Measurements from ENCODE around the gene TMX4.

TMX4 gene

GRCh38 chr20:7990385-7990784 lies 29.2 kb downstream of the TMX4 start:
- Histone ChIP-seq H3K9me3 (ENCODE audit: low read depth, low read length) (no peaks in the 10 kb centered on the region), H3K27ac (no peak overlapping the region), H3K4me3 (no peak overlapping the region), H3K36me3 (ENCODE audit: insufficient read depth, low read length) (peaks cover 15% of the 10 kb centered on the region), H3K9ac (ENCODE audit: insufficient read length) (no peak overlapping the region)
- DNase-seq (ENCODE audit: low read depth, low spot score) = no peak
- TF ChIP-seq FOXP2 (optimal IDR thresholded peaks at IDR 0.05; ENCODE audit: control extremely low read depth, extremely low read length, insufficient read depth) (no peak), EZH2 (IDR thresholded peaks at IDR 0.05) (no peak), POLR2AphosphoS5 (IDR thresholded peaks at IDR 0.05; ENCODE audit: borderline replicate concordance, low read depth, low read length) (no peak)

DNA sequence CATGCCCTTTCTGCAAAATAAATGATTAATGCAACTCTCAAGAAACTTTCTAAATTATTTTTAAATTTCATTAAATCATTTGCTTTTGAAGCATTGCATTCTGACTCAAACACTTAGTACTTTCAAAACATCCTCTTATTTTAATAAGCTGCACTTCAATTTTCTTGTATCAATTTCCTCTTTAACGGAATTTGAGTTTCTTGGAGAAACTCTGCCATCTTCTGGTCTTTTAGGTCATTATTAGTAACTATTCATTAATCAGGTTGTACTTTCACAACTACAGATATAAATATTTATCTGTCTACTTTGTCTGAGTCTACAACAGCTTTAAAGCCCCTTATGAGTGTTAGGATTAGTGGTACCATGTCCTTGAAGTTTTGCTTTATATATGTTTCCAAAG lies 30.2 kb downstream of the TMX4 start:
- H3K4me3 ChIP-seq = no peak overlapping the region
- TF ChIP-seq EZH2 (IDR thresholded peaks at IDR 0.05) (no peak), POLR2AphosphoS5 (IDR thresholded peaks at IDR 0.05; ENCODE audit: borderline replicate concordance, low read depth, low read length) (no peak), FOXP2 (optimal IDR thresholded peaks at IDR 0.05; ENCODE audit: control extremely low read depth, extremely low read length, insufficient read depth) (no peak)
- H3K9ac ChIP-seq (ENCODE audit: insufficient read length) = no peak overlapping the region
- no peaks in the 10 kb centered on the region for H3K9me3 ChIP-seq (ENCODE audit: low read depth, low read length)
- DNase-seq (ENCODE audit: low read depth, low spot score) = no peak
- H3K36me3 ChIP-seq (ENCODE audit: insufficient read depth, low read length) = peaks cover 6% of the 10 kb centered on the region
- H3K27ac ChIP-seq = no peak overlapping the region

DNA sequence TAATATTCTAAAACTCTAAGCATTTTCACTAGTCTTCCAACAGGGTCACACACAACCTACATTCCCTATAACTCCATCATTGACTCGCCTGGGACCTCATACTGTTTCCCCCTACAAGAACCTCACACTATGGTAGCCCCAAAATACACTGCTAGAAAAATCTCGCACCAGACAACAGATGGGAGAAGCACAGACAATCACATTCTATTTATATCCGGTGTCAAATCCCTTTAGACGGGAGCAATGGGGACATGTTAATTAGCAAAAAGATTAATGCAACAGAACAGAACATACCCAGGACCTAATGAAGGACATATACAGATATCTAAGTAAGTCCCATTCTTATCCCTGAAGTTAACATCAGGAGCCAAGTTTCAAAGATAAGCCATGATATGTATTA lies 33.6 kb downstream of the TMX4 start:
- Histone ChIP-seq H3K9me3 (ENCODE audit: low read depth, low read length) (no peaks in the 10 kb centered on the region), H3K4me3 (no peak overlapping the region), H3K9ac (ENCODE audit: insufficient read length) (no peak overlapping the region), H3K36me3 (ENCODE audit: insufficient read depth, low read length) (peaks cover 8% of the 10 kb centered on the region), H3K27ac (no peak overlapping the region)
- TF ChIP-seq EZH2 (IDR thresholded peaks at IDR 0.05) = no peak
- no peak for TF ChIP-seq FOXP2 (optimal IDR thresholded peaks at IDR 0.05; ENCODE audit: control extremely low read depth, extremely low read length, insufficient read depth)
- no peak for TF ChIP-seq POLR2AphosphoS5 (IDR thresholded peaks at IDR 0.05; ENCODE audit: borderline replicate concordance, low read depth, low read length)
- no peak for DNase-seq (ENCODE audit: low read depth, low spot score)

DNA sequence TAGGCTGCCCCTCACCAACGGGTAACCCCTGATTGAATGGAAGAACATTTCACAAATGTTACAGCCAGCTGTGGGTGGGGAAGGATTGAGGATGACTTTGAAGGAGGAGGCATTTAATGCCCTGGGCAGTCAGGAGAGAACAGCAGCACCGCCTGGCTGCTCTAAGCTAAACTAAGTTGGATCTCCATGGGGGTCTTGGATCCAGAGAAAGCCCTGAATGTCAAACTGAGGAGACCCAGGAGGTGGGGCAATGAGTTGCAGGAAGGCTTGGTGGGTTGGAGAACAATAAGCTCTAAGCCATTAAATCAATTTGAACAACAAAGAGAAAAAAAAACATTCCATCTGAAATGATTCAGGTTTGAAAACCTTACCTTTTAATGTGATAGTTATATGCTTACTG lies 35.4 kb downstream of the TMX4 start:
- H3K27ac ChIP-seq = no peak overlapping the region
- H3K9ac ChIP-seq (ENCODE audit: insufficient read length) = no peak overlapping the region
- TF ChIP-seq EZH2 (IDR thresholded peaks at IDR 0.05) (no peak), FOXP2 (optimal IDR thresholded peaks at IDR 0.05; ENCODE audit: control extremely low read depth, extremely low read length, insufficient read depth) (no peak), POLR2AphosphoS5 (IDR thresholded peaks at IDR 0.05; ENCODE audit: borderline replicate concordance, low read depth, low read length) (no peak)
- DNase-seq (ENCODE audit: low read depth, low spot score) = no peak
- peaks cover 8% of the 10 kb centered on the region for H3K36me3 ChIP-seq (ENCODE audit: insufficient read depth, low read length)
- H3K4me3 ChIP-seq = no peak overlapping the region
- H3K9me3 ChIP-seq (ENCODE audit: low read depth, low read length) = no peaks in the 10 kb centered on the region

DNA sequence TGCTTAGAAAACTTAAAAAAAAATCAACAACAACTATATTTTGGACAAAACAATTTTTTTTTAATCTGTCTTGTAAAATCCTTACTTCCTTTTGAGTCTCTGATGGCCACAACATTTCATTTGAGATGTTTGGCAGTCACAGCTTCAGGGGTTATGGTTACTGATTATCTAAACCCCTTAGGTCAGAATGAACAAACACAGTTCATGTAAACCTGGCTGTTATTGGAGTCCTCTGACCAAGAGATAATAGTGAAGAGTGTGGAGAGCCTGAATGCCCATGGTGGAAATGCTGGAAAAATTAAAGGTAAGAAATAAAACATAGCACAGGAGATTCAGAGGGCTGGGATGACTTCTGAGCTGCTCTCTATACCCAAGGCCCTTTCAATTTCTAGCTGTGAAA lies 38.2 kb downstream of the TMX4 start:
- no peak for DNase-seq (ENCODE audit: low read depth, low spot score)
- H3K9ac ChIP-seq (ENCODE audit: insufficient read length) = no peak overlapping the region
- no peak overlapping the region for H3K4me3 ChIP-seq
- no peaks in the 10 kb centered on the region for H3K9me3 ChIP-seq (ENCODE audit: low read depth, low read length)
- H3K36me3 ChIP-seq (ENCODE audit: insufficient read depth, low read length) = peaks cover 8% of the 10 kb centered on the region
- TF ChIP-seq FOXP2 (optimal IDR thresholded peaks at IDR 0.05; ENCODE audit: control extremely low read depth, extremely low read length, insufficient read depth) = no peak
- TF ChIP-seq EZH2 (IDR thresholded peaks at IDR 0.05) = no peak
- H3K27ac ChIP-seq = no peak overlapping the region

DNA sequence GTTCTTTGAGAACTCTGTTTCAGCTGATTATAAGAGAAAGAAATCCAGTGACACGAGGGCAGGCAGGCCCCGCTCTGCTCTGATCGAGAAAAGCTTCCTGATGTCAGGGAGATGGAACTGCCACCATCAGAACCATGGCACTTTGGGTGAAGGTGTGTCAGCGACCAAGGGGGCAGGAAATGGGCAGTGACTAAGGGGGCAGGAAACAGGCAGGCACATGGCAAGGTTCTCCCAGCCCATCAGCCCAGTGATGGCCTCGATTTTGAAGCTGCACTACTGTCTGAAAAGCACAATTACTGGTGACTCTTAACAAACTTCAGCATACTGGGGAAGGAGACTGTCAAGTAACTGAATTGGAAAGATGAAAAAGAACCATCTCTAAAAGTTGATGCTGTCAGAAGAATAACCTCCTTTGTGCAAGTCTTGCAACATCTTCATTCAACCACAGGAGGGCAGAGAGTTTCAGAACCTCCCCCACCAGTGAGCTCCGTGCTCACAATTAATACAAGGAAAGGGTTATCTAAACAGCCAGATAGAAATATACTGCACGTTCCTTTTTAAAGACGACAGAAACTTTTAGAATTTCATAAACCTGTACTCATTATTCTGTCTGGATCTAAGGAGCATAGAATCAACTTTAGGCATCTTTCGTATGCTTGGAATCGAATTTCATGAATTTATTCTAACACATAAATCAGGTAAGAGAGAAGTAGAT lies 39.1 kb downstream of the TMX4 start:
- Histone ChIP-seq H3K4me3 (no peak overlapping the region), H3K9me3 (ENCODE audit: low read depth, low read length) (no peaks in the 10 kb centered on the region), H3K36me3 (ENCODE audit: insufficient read depth, low read length) (peaks cover 8% of the 10 kb centered on the region), H3K27ac (no peak overlapping the region), H3K9ac (ENCODE audit: insufficient read length) (no peak overlapping the region)
- DNase-seq (ENCODE audit: low read depth, low spot score) = no peak
- TF ChIP-seq POLR2AphosphoS5 (IDR thresholded peaks at IDR 0.05; ENCODE audit: borderline replicate concordance, low read depth, low read length) (no peak), EZH2 (IDR thresholded peaks at IDR 0.05) (no peak), FOXP2 (optimal IDR thresholded peaks at IDR 0.05; ENCODE audit: control extremely low read depth, extremely low read length, insufficient read depth) (no peak)

DNA sequence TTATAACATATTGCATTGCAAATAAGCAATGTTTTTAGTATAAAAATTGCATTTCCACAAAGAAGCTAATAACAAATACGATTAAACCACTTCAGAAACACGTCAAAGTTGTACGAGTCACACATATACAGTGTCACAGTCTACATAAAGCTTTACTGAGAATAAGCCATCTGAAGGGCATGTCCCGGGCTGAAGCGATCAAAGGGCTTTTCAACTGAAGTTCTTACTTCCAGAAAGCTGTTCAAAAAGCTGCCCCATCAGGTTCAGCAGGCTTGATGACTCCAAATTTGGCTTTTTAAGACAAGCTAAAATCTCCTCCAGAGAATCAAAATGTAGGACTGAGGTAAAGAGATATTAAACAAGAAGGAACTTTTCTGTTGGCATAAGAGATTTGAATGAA lies 41.9 kb downstream of the TMX4 start:
- peaks cover 8% of the 10 kb centered on the region for H3K36me3 ChIP-seq (ENCODE audit: insufficient read depth, low read length)
- no peaks in the 10 kb centered on the region for H3K9me3 ChIP-seq (ENCODE audit: low read depth, low read length)
- H3K9ac ChIP-seq (ENCODE audit: insufficient read length) = no peak overlapping the region
- DNase-seq (ENCODE audit: low read depth, low spot score) = no peak
- no peak overlapping the region for H3K4me3 ChIP-seq
- TF ChIP-seq FOXP2 (optimal IDR thresholded peaks at IDR 0.05; ENCODE audit: control extremely low read depth, extremely low read length, insufficient read depth) (no peak), EZH2 (IDR thresholded peaks at IDR 0.05) (no peak), POLR2AphosphoS5 (IDR thresholded peaks at IDR 0.05; ENCODE audit: borderline replicate concordance, low read depth, low read length) (no peak)
- H3K27ac ChIP-seq = no peak overlapping the region

DNA sequence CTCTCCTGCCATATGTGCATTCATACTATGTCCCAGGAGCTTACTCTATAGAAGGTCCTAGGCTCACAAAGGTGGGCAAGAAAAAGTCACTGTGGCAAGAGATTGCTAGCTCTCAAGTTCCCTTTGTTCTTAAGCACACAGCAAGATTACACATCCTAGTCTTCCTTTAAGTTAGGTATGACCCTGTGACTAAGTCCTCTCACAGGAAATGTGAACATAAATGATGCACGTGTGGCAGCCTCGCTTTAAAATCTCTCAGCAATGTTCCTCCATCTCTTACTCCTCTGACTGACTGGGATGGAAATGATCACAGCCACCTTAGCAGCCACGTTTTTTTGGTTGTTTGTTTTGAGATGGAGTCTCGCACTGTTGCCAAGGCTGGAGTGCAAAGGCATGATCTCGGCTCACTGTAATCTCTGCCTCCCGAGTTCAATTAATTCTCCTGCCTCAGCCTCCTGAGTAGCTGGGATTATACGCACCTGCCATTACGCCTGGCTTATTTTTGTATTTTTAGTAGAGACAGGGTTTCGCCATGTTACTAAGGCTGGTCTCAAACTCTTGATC lies 43.6 kb downstream of the TMX4 start:
- no peak for DNase-seq (ENCODE audit: low read depth, low spot score)
- no peaks in the 10 kb centered on the region for H3K36me3 ChIP-seq (ENCODE audit: insufficient read depth, low read length)
- no peak overlapping the region for H3K9ac ChIP-seq (ENCODE audit: insufficient read length)
- no peak overlapping the region for H3K4me3 ChIP-seq
- no peaks in the 10 kb centered on the region for H3K9me3 ChIP-seq (ENCODE audit: low read depth, low read length)
- no peak overlapping the region for H3K27ac ChIP-seq
- TF ChIP-seq FOXP2 (optimal IDR thresholded peaks at IDR 0.05; ENCODE audit: control extremely low read depth, extremely low read length, insufficient read depth) = no peak
- TF ChIP-seq POLR2AphosphoS5 (IDR thresholded peaks at IDR 0.05; ENCODE audit: borderline replicate concordance, low read depth, low read length) = no peak
- no peak for TF ChIP-seq EZH2 (IDR thresholded peaks at IDR 0.05)
